IMR-90 (cell line): ENCODE results near the gene KBTBD13. TPM values are rescaled to one million over a fixed set of nuclear protein-coding genes. Genes with fewer than 3 reads are reported as not detected.

Source experiments
- ATAC-seq: fragments of 200-7000 bp; cut with Tn5 transposase; 2 replicates; pipeline ENCODE4 v1.9.1; 2020; ENCODE audit warnings: low read depth, mild to moderate bottlenecking, moderate library complexity
- BruUV-seq: library from RNA; stranded (reverse); fragments of 400-500 nt; replicated peaks from 2 replicates; lab custom pipeline; 2021; lab: Mats Ljungman, UMichigan
- CTCF ChIA-PET: fragments of 300-600 bp; formaldehyde crosslinking; extraction: SDS; loops from one replicate; lab custom pipeline; 2021; ENCODE audit warnings: antibody characterized with exemption; lab: Yijun Ruan, JAX
- POLR2A ChIA-PET: fragments of 300-600 bp; sonication (Branson Sonifier 250); formaldehyde crosslinking; loops from one replicate; lab custom pipeline; 2022; ENCODE audit warnings: antibody characterized with exemption; ENCODE audit not compliant: unreplicated experiment; lab: Charles Lee
- DNase-seq: peaks from one replicate; pipeline ENCODE4 v3.0.0; 2013
- H2AFZ ChIP-seq: replicated peaks from 2 replicates; pipeline ENCODE3; 2013; ENCODE audit warnings: low read length, mild to moderate bottlenecking; ENCODE audit not compliant: poor library complexity
- H2AK5ac ChIP-seq: 2 replicates; pipeline ENCODE4 v1.6.1; 2013; ENCODE audit warnings: low read depth, low read length, inconsistent platforms
- H2AK9ac ChIP-seq: replicated peaks from 2 replicates; pipeline ENCODE3; 2013; ENCODE audit warnings: mild to moderate bottlenecking, low read depth, low read length, moderate library complexity; ENCODE audit not compliant: poor library complexity
- H2BK120ac ChIP-seq: 2 replicates; pipeline ENCODE4 v1.6.1; 2013; ENCODE audit warnings: low read depth, low read length, inconsistent platforms
- H2BK15ac ChIP-seq: 3 replicates; pipeline ENCODE4 v1.6.1; 2013; ENCODE audit warnings: low read depth, low read length, inconsistent platforms
- H2BK20ac ChIP-seq: 2 replicates; pipeline ENCODE4 v1.6.1; 2013; ENCODE audit warnings: low read depth, mild to moderate bottlenecking, inconsistent platforms, low read length, moderate library complexity
- H2BK5ac ChIP-seq: 2 replicates; pipeline ENCODE4 v1.6.1; 2013; ENCODE audit warnings: mild to moderate bottlenecking, low read depth, low read length, inconsistent platforms; ENCODE audit not compliant: poor library complexity, severe bottlenecking
- H3K14ac ChIP-seq: replicated peaks from 2 replicates; pipeline ENCODE4 v1.6.1; 2013; ENCODE audit warnings: low read depth, low read length, inconsistent platforms
- H3K18ac ChIP-seq: 2 replicates; pipeline ENCODE4 v1.6.1; 2013; ENCODE audit warnings: low read depth, low read length, control low read depth
- H3K23ac ChIP-seq: 2 replicates; pipeline ENCODE4 v1.6.1; 2013; ENCODE audit warnings: low read depth, low read length, inconsistent platforms
- H3K27ac ChIP-seq: 2 replicates; pipeline ENCODE4 v1.5.1; 2013; ENCODE audit warnings: mild to moderate bottlenecking, control low read depth, low read length; ENCODE audit not compliant: insufficient read depth
- H3K27me3 ChIP-seq: 2 replicates; pipeline ENCODE4 v1.6.1; 2013; ENCODE audit warnings: low read length; ENCODE audit not compliant: control insufficient read depth, insufficient read depth
- H3K36me3 ChIP-seq: 2 replicates; pipeline ENCODE4 v1.6.1; 2013; ENCODE audit warnings: low read length, mixed read lengths; ENCODE audit not compliant: control insufficient read depth, insufficient read depth
- H3K4ac ChIP-seq: 2 replicates; pipeline ENCODE4 v1.6.1; 2013; ENCODE audit warnings: low read depth, low read length, inconsistent platforms
- H3K4me1 ChIP-seq: 2 replicates; pipeline ENCODE4 v1.6.1; 2013; ENCODE audit warnings: low read length, mixed read lengths; ENCODE audit not compliant: control insufficient read depth, insufficient read depth
- H3K4me2 ChIP-seq: 2 replicates; pipeline ENCODE4 v1.6.1; 2013; ENCODE audit warnings: low read depth, mild to moderate bottlenecking, control low read depth, low read length, moderate library complexity
- H3K4me3 ChIP-seq: 2 replicates; pipeline ENCODE4 v1.5.1; 2013; ENCODE audit warnings: low read depth, mild to moderate bottlenecking, control low read depth, low read length, moderate library complexity; ENCODE audit not compliant: insufficient read depth
- H3K56ac ChIP-seq: 2 replicates; pipeline ENCODE4 v1.6.1; 2013; ENCODE audit warnings: low read length, inconsistent platforms; ENCODE audit not compliant: insufficient read depth; ENCODE audit errors: extremely low read depth
- H3K79me1 ChIP-seq, 2 experiments: 2 replicates each; pipeline ENCODE4 v1.6.1; 2013; ENCODE audit warnings: low read length in 2 of 2, inconsistent platforms in 1 of 2, low read depth in 1 of 2
- H3K9ac ChIP-seq: 2 replicates; pipeline ENCODE4 v1.6.1; 2013; ENCODE audit warnings: low read depth, low read length, control low read depth
- H3K9me1 ChIP-seq: 2 replicates; pipeline ENCODE4 v1.6.1; 2013; ENCODE audit warnings: low read length, inconsistent platforms; ENCODE audit not compliant: insufficient read depth
- H3K9me3 ChIP-seq: 2 replicates; pipeline ENCODE4 v1.6.1; 2013; ENCODE audit warnings: low read length; ENCODE audit not compliant: control insufficient read depth, insufficient read depth
- H4K20me1 ChIP-seq: 2 replicates; pipeline ENCODE4 v1.6.1; 2013; ENCODE audit warnings: low read length, inconsistent platforms; ENCODE audit not compliant: insufficient read depth
- H4K5ac ChIP-seq: 2 replicates; pipeline ENCODE4 v1.6.1; 2013; ENCODE audit warnings: mild to moderate bottlenecking, low read depth, low read length, control low read depth
- H4K8ac ChIP-seq, 2 experiments: 2 replicates each; pipeline ENCODE4 v1.6.1; 2013; ENCODE audit warnings: low read depth in 2 of 2, low read length in 2 of 2, control low read depth in 1 of 2, inconsistent platforms in 1 of 2
- H4K91ac ChIP-seq: 2 replicates; pipeline ENCODE4 v1.6.1; 2013; ENCODE audit warnings: low read depth, low read length, inconsistent platforms; ENCODE audit not compliant: insufficient read depth
- BHLHE40 ChIP-seq: fragments of 150-350 bp; IDR thresholded peaks from 2 replicates; pipeline ENCODE4 v1.6.1; 2016; ENCODE audit warnings: mild to moderate bottlenecking, low read depth, low read length
- CEBPB ChIP-seq: IDR thresholded peaks from 2 replicates; pipeline ENCODE4 v1.6.1; 2012; ENCODE audit warnings: low read depth, low read length, improper control_type of control experiment
- CHD1 ChIP-seq: IDR thresholded peaks from 2 replicates; pipeline ENCODE4 v1.6.1; 2012; ENCODE audit warnings: low read depth, low read length, improper control_type of control experiment
- CTCF ChIP-seq: conservative IDR thresholded peaks from 2 replicates; pipeline ENCODE4 v1.5.1; 2012; ENCODE audit warnings: mild to moderate bottlenecking, low read depth, low read length, improper control_type of control experiment
- ELK1 ChIP-seq: fragments of 150-350 bp; IDR thresholded peaks from 2 replicates; pipeline ENCODE4 v1.6.1; 2016; ENCODE audit warnings: low read depth, mild to moderate bottlenecking, low read length, moderate library complexity, borderline replicate concordance
- FOS ChIP-seq: fragments of 150-350 bp; IDR thresholded peaks from 2 replicates; pipeline ENCODE4 v1.6.1; 2016; ENCODE audit warnings: low read depth, low read length
- MAFK ChIP-seq: IDR thresholded peaks from 2 replicates; pipeline ENCODE4 v1.6.1; 2012; ENCODE audit warnings: low read depth, low read length, improper control_type of control experiment
- MAZ ChIP-seq: IDR thresholded peaks from 2 replicates; pipeline ENCODE4 v1.6.1; 2012; ENCODE audit warnings: low read depth, mild to moderate bottlenecking, low read length, improper control_type of control experiment, moderate library complexity, borderline replicate concordance
- MXI1 ChIP-seq: IDR thresholded peaks from 2 replicates; pipeline ENCODE4 v1.6.1; 2012; ENCODE audit warnings: low read depth, mild to moderate bottlenecking, low read length, moderate library complexity, borderline replicate concordance
- NFE2L2 ChIP-seq: fragments of 150-350 bp; IDR thresholded peaks from 2 replicates; pipeline ENCODE4 v1.6.1; 2016; ENCODE audit warnings: low read depth, mild to moderate bottlenecking, low read length
- POLR2A ChIP-seq: IDR thresholded peaks from 2 replicates; pipeline ENCODE4 v1.6.1; 2012; ENCODE audit warnings: mild to moderate bottlenecking, low read depth, low read length
- RAD21 ChIP-seq: IDR thresholded peaks from 2 replicates; pipeline ENCODE4 v1.6.1; 2012; ENCODE audit warnings: low read length, improper control_type of control experiment
- RCOR1 ChIP-seq: IDR thresholded peaks from 2 replicates; pipeline ENCODE4 v1.6.1; 2012; ENCODE audit warnings: mild to moderate bottlenecking, low read length, improper control_type of control experiment; ENCODE audit not compliant: insufficient replicate concordance
- RFX5 ChIP-seq: IDR thresholded peaks from 2 replicates; pipeline ENCODE4 v1.8.0; 2012; ENCODE audit warnings: low read depth, mild to moderate bottlenecking, low read length, moderate library complexity
- SMC3 ChIP-seq: fragments of 150-350 bp; IDR thresholded peaks from 2 replicates; pipeline ENCODE4 v1.6.1; 2016; ENCODE audit warnings: low read depth, mild to moderate bottlenecking, antibody characterized with exemption, low read length, moderate library complexity
- USF2 ChIP-seq: fragments of 150-350 bp; IDR thresholded peaks from 2 replicates; pipeline ENCODE4 v1.6.1; 2017; ENCODE audit warnings: mild to moderate bottlenecking, antibody characterized with exemption, low read length, low read depth
- WGBS, 2 experiments: methylation state at CpG; one replicate each; pipeline versions ENCODE4 v1.1.5 to v1.1.7; 2013; ENCODE audit warnings: missing lambda C conversion rate in 2 of 2; ENCODE audit not compliant: insufficient read length in 1 of 2; ENCODE audit errors: extremely low coverage in 2 of 2; 5-methylcytosine and 5-hydroxymethylcytosine counted together
- dilution Hi-C: fragments of 300-500 bp; cut with HindIII; formaldehyde crosslinking; loops from one replicate; pipeline ENCODE4 v1.14.3; 2018; ENCODE audit warnings: low sequenced_read_pairs; ENCODE audit not compliant: unreplicated experiment
- in situ Hi-C: fragments of 300-500 bp; cut with MboI; formaldehyde crosslinking; loops from 3 replicates; pipeline ENCODE4 v1.14.3; 2019; ENCODE audit warnings: low sequenced_read_pairs, inconsistent platforms, mixed read lengths
- intact Hi-C: fragments of 100-400 bp; cut with micrococcal nuclease; formaldehyde crosslinking; loops from 2 replicates; pipeline ENCODE4 v1.10.0; 2022
- polyA plus RNA-seq, 3 experiments: library from polyadenylated mRNA; depleted of rRNA; stranded (reverse); fragments of >200 nt; gene quantifications; 2 replicates each; pipeline ENCODE4 v1.2.3, GENCODE V29; 2012; ENCODE audit warnings: low replicate concordance in 1 of 3
- total RNA-seq: library from RNA; depleted of rRNA; stranded (reverse); fragments of >200 nt; gene quantifications from 2 replicates; pipeline ENCODE4 v1.2.3, GENCODE V29; 2012

KBTBD13 gene
- total and polyA plus RNA-seq, 2 of the 4 experiments (the other 2 are of a cell fraction) = not detected

GRCh38 chr15:65102912-65103311, 26.4 kb downstream of the KBTBD13 start:
- H3K18ac ChIP-seq = no peak overlapping the region
- no peak overlapping the region for H3K23ac ChIP-seq
- H3K27me3 ChIP-seq = no peaks in the 10 kb centered on the region
- H3K14ac ChIP-seq = no peak overlapping the region
- H3K9ac ChIP-seq = no peak overlapping the region
- no peaks in the 10 kb centered on the region; a peak in 1 of 4 replicates for H3K79me1 ChIP-seq
- H2BK20ac ChIP-seq = no peak overlapping the region
- H3K9me1 ChIP-seq = no peaks in the 10 kb centered on the region
- H4K20me1 ChIP-seq = no peaks in the 10 kb centered on the region; the same call in 1 of the 2 replicates
- intact Hi-C loops = no loop called here
- no CpG with 5 or more reads among the region's 3 CpGs for WGBS, 2 experiments
- DNase-seq (no peak), ATAC-seq (no peak)
- no peak overlapping the region for H3K27ac ChIP-seq
- H2AK5ac ChIP-seq = no peak overlapping the region
- H3K4me1 ChIP-seq = no peaks in the 10 kb centered on the region
- H2BK5ac ChIP-seq = no peak overlapping the region
- POLR2A ChIA-PET = no interaction called here
- in situ Hi-C loops = no loop called here
- H3K4me2 ChIP-seq = no peak overlapping the region
- CTCF ChIA-PET = interaction anchor here (0.5 to 2.5 kb wide), 3 partner anchors 48 to 58 kb away, joined by 3 to 26 read pairs (median 3); no protein-coding TSS in a partner anchor
- peaks cover 40% of the 10 kb centered on the region for H3K36me3 ChIP-seq
- H4K8ac ChIP-seq = no peak overlapping the region
- no peaks in the 10 kb centered on the region for H3K9me3 ChIP-seq
- no peak overlapping the region for H3K56ac ChIP-seq
- H2BK120ac ChIP-seq = no peak overlapping the region
- no peak overlapping the region for H3K4me3 ChIP-seq
- H4K5ac ChIP-seq = no peak overlapping the region
- no peak overlapping the region for H2AFZ ChIP-seq
- no peak overlapping the region for H2BK15ac ChIP-seq
- no TSS peak for BruUV-seq
- H4K91ac ChIP-seq = no peak overlapping the region
- no peak overlapping the region for H3K4ac ChIP-seq
- TF ChIP-seq BHLHE40 = no peak
- TF ChIP-seq CTCF = no peak
- TF ChIP-seq USF2 = no peak
- no peak for TF ChIP-seq NFE2L2
- TF ChIP-seq RFX5 = no peak
- TF ChIP-seq ELK1 = no peak
- no peak for TF ChIP-seq POLR2A
- no peak for TF ChIP-seq FOS
- no peak for TF ChIP-seq RAD21
- no peak for TF ChIP-seq MXI1
- TF ChIP-seq CEBPB = no peak
- TF ChIP-seq MAZ = no peak
- TF ChIP-seq RCOR1 = no peak
- TF ChIP-seq MAFK = no peak
- TF ChIP-seq CHD1 = no peak
- TF ChIP-seq SMC3 = no peak
- H2AK9ac ChIP-seq = no peak overlapping the region
- dilution Hi-C loops = no loop called here
